HG02571 (cell line): ENCODE results near the gene TMOD3.

Experiments used
- ATAC-seq: cut with Tn5 transposase; IDR thresholded peaks from one replicate; pipeline ENCODE4 v1.9.1; 2021; ENCODE audit warnings: mild to moderate bottlenecking, moderate library complexity; ENCODE audit not compliant: unreplicated experiment

The TMOD3 gene

DNA sequence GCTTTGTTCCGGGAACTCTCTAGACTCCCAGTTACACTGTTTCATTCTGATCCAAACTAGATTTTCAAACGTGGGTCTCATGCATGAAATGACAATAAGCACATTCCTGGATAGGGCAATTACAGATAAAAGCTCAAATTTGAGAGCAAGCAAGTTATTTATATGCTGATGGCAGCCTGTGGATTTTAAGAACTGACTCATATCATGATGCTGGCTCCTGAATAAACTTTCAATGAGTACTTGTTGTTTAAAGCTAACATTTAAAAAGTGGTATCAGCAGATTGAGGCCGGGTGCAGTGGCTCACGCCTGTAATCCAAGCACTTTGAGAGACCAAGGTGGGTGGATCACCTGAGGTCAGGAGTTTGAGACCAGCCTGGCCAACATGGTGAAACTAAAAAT, 75.5 kb downstream of the TMOD3 start:
- ATAC-seq = no peak

GRCh38 chr15:51907136-51907862, 77.8 kb downstream of the TMOD3 start:
- ATAC-seq = no peak

DNA sequence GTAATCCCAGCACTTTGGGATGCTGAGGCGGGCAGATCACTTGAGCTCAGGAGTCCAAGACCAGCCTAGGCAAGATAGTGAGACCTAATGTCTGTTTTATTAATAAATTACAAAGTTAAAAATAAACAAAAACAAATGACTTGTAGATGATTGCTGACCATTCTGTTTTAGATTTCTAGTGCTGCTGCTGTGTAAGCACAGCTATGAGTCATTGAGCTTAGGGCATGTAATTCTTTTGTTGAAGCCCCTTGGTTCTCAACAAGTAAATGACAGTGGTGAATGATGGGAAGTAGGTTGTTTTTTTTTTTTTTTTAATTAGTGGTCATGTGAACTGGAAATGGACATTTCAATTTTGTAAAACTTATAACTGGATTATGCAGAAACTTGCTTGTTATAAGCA, 78.9 kb downstream of the TMOD3 start:
- ATAC-seq = no peak

- no peak for ATAC-seq
These were observed 80.1 kb downstream of the TMOD3 start for GRCh38 chr15:51909584-51909983.

- ATAC-seq = no peak
These were observed 83.1 kb downstream of the TMOD3 start for GRCh38 chr15:51912528-51912927.

DNA sequence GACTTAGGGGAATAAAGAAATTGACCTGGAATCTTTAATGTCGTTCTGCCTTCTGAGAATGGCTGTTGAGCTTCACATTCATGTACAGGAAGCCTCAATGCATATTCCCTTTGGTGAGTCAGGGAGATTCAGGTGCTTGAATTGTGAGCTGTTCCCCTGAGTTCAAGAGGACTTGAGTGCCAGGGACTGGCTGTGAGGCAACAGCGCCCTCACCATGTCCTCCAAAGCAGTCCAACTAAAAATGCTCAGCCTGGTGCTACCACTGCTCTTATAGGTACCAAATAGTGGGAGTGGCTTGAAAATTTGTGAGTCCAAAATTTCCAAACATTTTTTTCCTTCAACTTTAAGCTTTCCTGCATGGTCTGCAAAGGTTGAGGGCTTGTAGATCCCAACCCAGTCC, 88.0 kb downstream of the TMOD3 start:
- no peak for ATAC-seq

DNA sequence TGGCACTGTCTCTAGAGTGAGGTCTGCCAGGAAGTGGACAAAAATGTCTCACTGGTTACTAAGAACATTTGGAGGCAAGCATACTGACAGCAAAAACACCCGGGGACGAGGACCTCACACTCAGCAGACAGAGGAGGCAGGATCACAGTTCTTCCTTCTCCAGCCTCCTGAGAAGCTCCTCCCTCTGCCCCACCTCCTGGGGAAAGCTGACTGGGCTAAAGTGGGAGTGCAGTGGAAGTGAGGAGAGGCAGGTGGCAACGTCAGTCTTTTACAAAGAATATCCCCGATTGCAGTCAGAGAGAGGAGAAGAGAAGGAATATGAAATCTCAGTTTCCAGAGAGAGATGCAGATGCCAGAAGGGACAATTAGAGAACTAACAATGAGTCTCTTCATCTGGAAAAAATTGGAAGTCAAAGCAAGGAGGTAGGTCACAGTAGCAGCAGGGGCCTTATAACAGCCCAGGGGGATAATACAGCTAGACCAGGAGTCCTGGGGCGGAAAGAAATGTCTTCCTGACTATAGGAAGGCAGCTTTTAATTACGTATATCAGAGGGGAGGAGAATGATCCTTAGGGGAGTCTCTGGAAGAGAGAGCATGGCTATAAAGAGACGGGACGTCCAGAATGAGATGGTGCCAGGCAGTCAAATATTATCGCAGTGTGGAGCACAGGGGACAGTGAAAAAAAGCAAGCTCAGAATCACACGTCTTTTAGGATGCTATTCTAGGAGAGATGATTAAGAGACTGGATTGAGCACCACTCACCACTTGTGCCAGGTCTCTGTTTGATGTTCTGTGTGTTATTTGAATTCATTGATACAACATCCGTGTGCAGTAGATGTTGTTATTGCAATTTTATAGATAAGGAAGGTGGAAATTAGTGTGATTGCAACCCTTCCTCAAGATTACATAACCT, 95.0 kb downstream of the TMOD3 start:
- no peak for ATAC-seq

GRCh38 chr15:51926809-51927208, 97.4 kb downstream of the TMOD3 start:
- no peak for ATAC-seq

- ATAC-seq = no peak
These were observed 101.6 kb downstream of the TMOD3 start for GRCh38 chr15:51931016-51931415.

DNA sequence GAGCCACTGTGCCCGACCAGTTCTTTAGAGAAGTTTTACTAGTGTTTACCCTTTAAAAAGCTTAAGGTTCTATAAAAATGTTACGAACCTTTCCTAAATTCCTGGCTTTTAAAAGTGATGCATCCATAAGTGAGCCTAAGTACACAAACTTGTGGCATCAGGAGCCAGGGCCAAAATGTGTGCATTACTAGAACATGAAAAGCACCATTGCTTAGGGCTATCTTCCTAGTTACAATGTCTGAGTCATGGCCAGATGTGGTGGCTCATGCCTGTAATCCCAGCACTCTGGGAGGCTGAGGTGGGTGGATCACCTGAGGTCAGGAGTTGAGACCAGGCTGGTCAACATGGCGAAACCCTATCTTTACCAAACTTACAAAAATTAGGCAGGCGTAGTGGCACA, 102.2 kb downstream of the TMOD3 start:
- ATAC-seq = no peak

- no peak for ATAC-seq
These were observed 102.7 kb downstream of the TMOD3 start for GRCh38 chr15:51932161-51932560.

DNA sequence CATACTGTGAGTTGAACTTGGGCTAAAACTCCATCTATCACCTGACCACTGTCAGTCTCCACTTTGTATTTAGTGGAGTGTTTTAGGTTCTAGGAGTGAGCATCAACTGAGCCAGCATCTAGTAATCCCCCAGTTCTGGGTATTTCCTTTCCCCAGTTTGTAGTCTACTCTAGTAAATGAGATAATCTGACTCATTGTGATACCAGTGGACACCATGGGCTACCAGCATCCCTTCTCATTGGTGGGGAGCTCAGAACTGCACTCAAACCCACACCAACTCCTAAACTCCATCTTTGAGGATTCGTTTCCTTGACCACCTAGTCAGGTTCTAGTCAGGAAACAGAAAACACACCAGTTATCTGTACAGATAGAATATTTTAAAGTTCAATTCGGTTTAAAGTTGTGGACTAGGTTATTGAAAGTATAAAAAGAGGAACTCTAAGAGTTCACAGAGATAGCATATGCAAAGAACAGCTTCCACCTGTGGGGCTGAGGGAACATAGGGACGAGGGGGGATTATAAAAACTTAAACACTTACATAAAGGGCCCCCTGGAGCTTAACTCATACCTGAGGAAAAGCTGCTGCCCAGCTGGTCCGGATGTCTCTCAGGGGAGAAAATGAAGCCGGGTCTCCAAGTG, 106.1 kb downstream of the TMOD3 start:
- ATAC-seq = peak; percentile 84

GRCh38 chr15:51936105-51936478, 106.6 kb downstream of the TMOD3 start:
- ATAC-seq = no peak

- ATAC-seq = no peak
These were observed 108.8 kb downstream of the TMOD3 start for GRCh38 chr15:51938286-51938685.

DNA sequence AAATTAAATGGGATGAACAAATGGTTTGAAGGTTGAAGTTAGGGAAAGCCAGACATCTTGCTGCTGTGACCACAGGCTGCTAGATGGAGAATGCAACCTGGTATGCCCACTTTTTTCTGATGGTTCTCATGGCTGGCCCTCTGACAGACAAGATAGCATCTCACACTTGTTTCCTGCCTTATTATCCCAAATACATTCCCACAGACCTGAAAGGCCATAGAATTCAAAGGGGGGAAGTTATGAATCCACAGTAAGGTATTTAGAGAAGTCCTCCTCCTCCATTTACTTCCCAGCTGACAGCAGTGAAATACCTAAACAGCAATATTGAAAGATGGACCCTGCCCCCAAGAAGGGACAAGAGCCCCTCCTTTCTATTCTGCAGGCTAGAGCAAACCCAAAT, 109.8 kb downstream of the TMOD3 start:
- no peak for ATAC-seq

DNA sequence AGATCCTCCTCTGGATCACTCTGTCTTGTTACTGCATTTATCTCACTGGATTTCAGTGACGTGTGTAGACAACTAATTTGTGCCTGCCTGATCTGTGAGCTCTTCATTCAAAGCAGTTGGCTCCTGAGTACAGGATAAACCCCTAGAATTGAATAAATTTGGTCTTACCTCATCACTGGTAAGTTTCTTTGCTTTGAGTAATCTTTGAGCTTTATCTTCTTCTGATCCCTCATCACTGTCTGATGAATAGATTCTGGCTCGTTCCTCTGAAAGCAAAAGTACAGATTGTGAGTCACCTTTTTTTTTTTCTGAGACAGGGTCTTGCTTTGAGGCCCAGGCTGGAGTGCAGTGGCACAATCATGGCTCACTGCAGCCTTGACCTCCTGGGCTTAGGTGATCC, 117.7 kb downstream of the TMOD3 start:
- no peak for ATAC-seq

DNA sequence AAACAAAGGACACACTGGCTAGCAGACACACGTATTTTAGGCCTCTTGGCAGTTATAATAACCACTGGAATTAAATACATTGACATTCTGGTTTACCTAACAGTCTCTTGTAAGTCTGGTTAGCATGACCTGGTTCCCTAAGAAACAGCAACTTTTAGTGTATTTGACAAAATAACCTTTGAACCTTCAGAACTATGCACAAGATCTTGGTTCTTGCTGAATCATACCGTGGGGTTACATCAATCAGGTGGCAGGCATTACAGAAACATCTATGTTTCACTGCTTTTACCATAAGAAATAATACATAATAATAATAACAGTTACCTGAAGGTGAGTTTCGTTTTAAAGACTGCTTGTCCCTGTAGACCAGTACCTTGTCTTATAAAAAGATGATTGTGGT, 123.4 kb downstream of the TMOD3 start:
- ATAC-seq = no peak

DNA sequence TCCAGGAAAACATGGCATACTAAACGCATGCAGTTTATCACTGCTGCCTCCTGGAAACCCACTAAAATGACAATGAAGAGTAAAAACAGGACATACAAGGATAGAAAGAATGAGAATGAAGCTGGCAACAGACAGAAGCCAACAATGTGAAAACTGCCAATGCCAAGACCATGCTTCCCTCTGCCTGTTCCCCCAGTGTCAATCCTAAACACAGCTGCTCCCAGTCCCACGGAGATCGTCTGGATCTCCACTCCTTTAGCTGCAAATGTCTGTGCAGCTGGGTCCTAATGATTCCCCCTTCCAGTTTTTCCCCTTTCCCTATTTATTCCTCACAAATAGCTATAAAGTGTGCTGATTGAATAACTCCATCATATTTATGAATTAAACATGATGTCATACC, 126.1 kb downstream of the TMOD3 start:
- no peak for ATAC-seq
